Measurements from ENCODE around the gene GAL. TPM values are rescaled to one million over a fixed set of nuclear protein-coding genes. Genes with fewer than 3 reads are reported as not detected.

The GAL gene
- total RNA-seq, 1 donor from 2014 or later = not detected

GRCh38 chr11:68721075-68721474, 36.7 kb downstream of the GAL start:
- Histone ChIP-seq H3K9me3 (no peaks in the 10 kb centered on the region), H3K4me3 (no peak overlapping the region), H3K36me3 (no peaks in the 10 kb centered on the region), H3K27ac (no peak overlapping the region), H3K27me3 (ENCODE audit: low read depth) (no peaks in the 10 kb centered on the region), H3K4me1 (no peaks in the 10 kb centered on the region)
- intact Hi-C loops (cut with DNase I) = no loop called here
- no peak for TF ChIP-seq CTCF (IDR thresholded peaks at IDR 0.05)
- DNase-seq (no peak), ATAC-seq (no peak)

GRCh38 chr11:68722143-68722542, 37.8 kb downstream of the GAL start:
- ATAC-seq (no peak), DNase-seq (no peak)
- Histone ChIP-seq H3K36me3 (no peaks in the 10 kb centered on the region), H3K27me3 (ENCODE audit: low read depth) (no peaks in the 10 kb centered on the region), H3K27ac (no peak overlapping the region), H3K9me3 (no peaks in the 10 kb centered on the region), H3K4me3 (no peak overlapping the region), H3K4me1 (no peaks in the 10 kb centered on the region)
- intact Hi-C loops (cut with DNase I) = no loop called here
- TF ChIP-seq CTCF (IDR thresholded peaks at IDR 0.05) = no peak

- DNase-seq = no peak
Observed at GRCh38 chr11:68724293-68724692, 39.9 kb downstream of the GAL start.

GRCh38 chr11:68727783-68728182, 43.4 kb downstream of the GAL start:
- H3K36me3 ChIP-seq = no peaks in the 10 kb centered on the region
- H3K4me1 ChIP-seq = no peaks in the 10 kb centered on the region
- ATAC-seq = no peak
- no peak for DNase-seq
- no peak overlapping the region for H3K4me3 ChIP-seq
- TF ChIP-seq CTCF (IDR thresholded peaks at IDR 0.05) = no peak
- intact Hi-C loops (cut with DNase I) = no loop called here
- H3K9me3 ChIP-seq = no peaks in the 10 kb centered on the region
- H3K27ac ChIP-seq = no peak overlapping the region
- H3K27me3 ChIP-seq (ENCODE audit: low read depth) = no peaks in the 10 kb centered on the region

More at GRCh38 chr11:68724293-68724692, 39.9 kb downstream of the GAL start:
- Histone ChIP-seq H3K27ac (no peak overlapping the region), H3K4me1 (no peaks in the 10 kb centered on the region), H3K27me3 (ENCODE audit: low read depth) (no peaks in the 10 kb centered on the region), H3K36me3 (no peaks in the 10 kb centered on the region), H3K4me3 (no peak overlapping the region), H3K9me3 (no peaks in the 10 kb centered on the region)
- intact Hi-C loops (cut with DNase I) = no loop called here
- no peak for TF ChIP-seq CTCF (IDR thresholded peaks at IDR 0.05)
- ATAC-seq = peak; percentile 35 to 62

GRCh38 chr11:68734111-68734510, 49.8 kb downstream of the GAL start:
- Histone ChIP-seq H3K36me3 (no peaks in the 10 kb centered on the region), H3K4me1 (no peaks in the 10 kb centered on the region), H3K27me3 (ENCODE audit: low read depth) (no peaks in the 10 kb centered on the region), H3K9me3 (no peaks in the 10 kb centered on the region), H3K27ac (no peak overlapping the region), H3K4me3 (no peak overlapping the region)
- intact Hi-C loops (cut with DNase I) = no loop called here
- no peak for TF ChIP-seq CTCF (IDR thresholded peaks at IDR 0.05)
- ATAC-seq (no peak), DNase-seq (no peak)

GRCh38 chr11:68735125-68735524, 50.8 kb downstream of the GAL start:
- no peaks in the 10 kb centered on the region for H3K27me3 ChIP-seq (ENCODE audit: low read depth)
- no peaks in the 10 kb centered on the region for H3K36me3 ChIP-seq
- intact Hi-C loops (cut with DNase I) = no loop called here
- peak in 1 of 2 donors; percentile 55 for ATAC-seq
- no peaks in the 10 kb centered on the region for H3K4me1 ChIP-seq
- H3K9me3 ChIP-seq = no peaks in the 10 kb centered on the region
- H3K4me3 ChIP-seq = no peak overlapping the region
- no peak for TF ChIP-seq CTCF (IDR thresholded peaks at IDR 0.05)
- DNase-seq = peak; percentile 54
- no peak overlapping the region for H3K27ac ChIP-seq

Data from lower lobe of right lung (tissue), 2 donors.